Esophagus squamous epithelium (tissue), 5 donors: ENCODE results near the gene CAMTA1. TPM values are rescaled to one million over a fixed set of nuclear protein-coding genes. Genes with fewer than 3 reads are reported as not detected.

ENCODE experiments used
- DNase-seq: peaks from one replicate; lab custom pipeline; 2025; lab: John Stamatoyannopoulos, UW
- H3K27ac ChIP-seq, 4 donors: fragments of 200-600 bp; sonication (generic); one replicate each; pipeline ENCODE4 v1.5.1; 2016 to 2019; ENCODE audit warnings: mild to moderate bottlenecking in 1 of 4
- H3K27me3 ChIP-seq, 4 donors: fragments of 200-600 bp; sonication (generic); 1 replicate in 3 of 4; 2 replicates in 1 of 4; pipeline versions ENCODE4 v1.5.1 to v1.6.0; 2017 to 2021; ENCODE audit warnings: antibody characterized with exemption in 1 of 4
- H3K36me3 ChIP-seq, 3 donors: fragments of 200-600 bp; sonication (generic); one replicate each; pipeline ENCODE4 v1.5.1; 2016 to 2019
- H3K4me1 ChIP-seq, 3 donors: fragments of 200-600 bp; sonication (generic); one replicate each; pipeline ENCODE4 v1.5.1; 2017 to 2019
- H3K4me3 ChIP-seq, 4 donors: fragments of 200-600 bp; sonication (generic); 1 replicate in 3 of 4; 2 replicates in 1 of 4; pipeline ENCODE4 v1.5.1; 2016 to 2019; ENCODE audit warnings: mild to moderate bottlenecking in 2 of 4, moderate library complexity in 1 of 4
- H3K9me3 ChIP-seq, 3 donors: fragments of 200-600 bp; sonication (generic); one replicate each; pipeline ENCODE4 v1.5.1; 2016 to 2019
- POLR2A ChIP-seq, 4 donors: fragments of 450-650 bp; IDR thresholded peaks; one replicate each; pipeline ENCODE4 v1.6.1; 2017; ENCODE audit warnings: antibody characterized with exemption in 4 of 4, mild to moderate bottlenecking in 4 of 4, moderate library complexity in 3 of 4
- WGBS, 2 donors: methylation state at CpG; one replicate each; pipeline ENCODE4 v1.1.5; 2018; 5-methylcytosine and 5-hydroxymethylcytosine counted together
- intact Hi-C: fragments of 100-400 bp; cut with DNase I; formaldehyde crosslinking; loops from one replicate; pipeline ENCODE4 v1.15.0; 2022
- total RNA-seq, 4 donors: library from RNA; depleted of rRNA; stranded (reverse); fragments of >200 nt; gene quantifications; one replicate each; pipeline ENCODE4 v1.1.0, GENCODE V29; 2016
- TF ChIP-seq, protein P1 (sequence below), 6 experiments: fragments of 450-650 bp in 4 of 6; fragments of 200-600 bp in 2 of 6; sonication (generic) in 2 of 6; IDR thresholded peaks; one replicate each; pipeline ENCODE4 v1.5.1; 2016 to 2019; ENCODE audit warnings: antibody characterized with exemption in 6 of 6, mild to moderate bottlenecking in 4 of 6, moderate library complexity in 4 of 6
- donor health status: DM: yes; HTN: yes; CAD: no.

The CAMTA1 gene
- total RNA-seq, 4 donors from 2014 or later: 31.3 to 77.4 (median 45.9) TPM

- intact Hi-C loops: no loop called here
- H3K27ac ChIP-seq: no peak overlapping the region
- no peak for DNase-seq
- H3K36me3 ChIP-seq: no peaks in the 10 kb centered on the region
- H3K4me3 ChIP-seq: no peak overlapping the region
- WGBS, 2 donors: 79 to 90% methylated on average over 6 to 8 of the region's 10 CpGs
- no peaks in the 10 kb centered on the region for H3K4me1 ChIP-seq
- TF ChIP-seq, protein P1, sequence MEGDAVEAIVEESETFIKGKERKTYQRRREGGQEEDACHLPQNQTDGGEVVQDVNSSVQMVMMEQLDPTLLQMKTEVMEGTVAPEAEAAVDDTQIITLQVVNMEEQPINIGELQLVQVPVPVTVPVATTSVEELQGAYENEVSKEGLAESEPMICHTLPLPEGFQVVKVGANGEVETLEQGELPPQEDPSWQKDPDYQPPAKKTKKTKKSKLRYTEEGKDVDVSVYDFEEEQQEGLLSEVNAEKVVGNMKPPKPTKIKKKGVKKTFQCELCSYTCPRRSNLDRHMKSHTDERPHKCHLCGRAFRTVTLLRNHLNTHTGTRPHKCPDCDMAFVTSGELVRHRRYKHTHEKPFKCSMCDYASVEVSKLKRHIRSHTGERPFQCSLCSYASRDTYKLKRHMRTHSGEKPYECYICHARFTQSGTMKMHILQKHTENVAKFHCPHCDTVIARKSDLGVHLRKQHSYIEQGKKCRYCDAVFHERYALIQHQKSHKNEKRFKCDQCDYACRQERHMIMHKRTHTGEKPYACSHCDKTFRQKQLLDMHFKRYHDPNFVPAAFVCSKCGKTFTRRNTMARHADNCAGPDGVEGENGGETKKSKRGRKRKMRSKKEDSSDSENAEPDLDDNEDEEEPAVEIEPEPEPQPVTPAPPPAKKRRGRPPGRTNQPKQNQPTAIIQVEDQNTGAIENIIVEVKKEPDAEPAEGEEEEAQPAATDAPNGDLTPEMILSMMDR (IDR thresholded peaks at IDR 0.05): no peak
- no peak for TF ChIP-seq POLR2A (IDR thresholded peaks at IDR 0.05)
- peaks cover 0 to 28% (median 0%) of the 10 kb centered on the region in 4 donors for H3K27me3 ChIP-seq
- H3K9me3 ChIP-seq: no peaks in the 10 kb centered on the region
Observed at GRCh38 chr1:7558481-7558880, 773.2 kb downstream of the CAMTA1 start.

- intact Hi-C loops: no loop called here
- Histone ChIP-seq H3K27ac (no peak overlapping the region), H3K27me3 (peaks cover 0 to 28% (median 0%) of the 10 kb centered on the region in 4 donors), H3K36me3 (no peaks in the 10 kb centered on the region), H3K9me3 (no peaks in the 10 kb centered on the region), H3K4me1 (no peaks in the 10 kb centered on the region), H3K4me3 (no peak overlapping the region)
- WGBS, 2 donors: 72 to 75% methylated on average over 4 to 15 of the region's 24 CpGs
- DNase-seq: no peak
- no peak for TF ChIP-seq POLR2A (IDR thresholded peaks at IDR 0.05)
- TF ChIP-seq, protein P1 (IDR thresholded peaks at IDR 0.05): no peak
Observed at GRCh38 chr1:7558921-7559869, 773.9 kb downstream of the CAMTA1 start.

DNA sequence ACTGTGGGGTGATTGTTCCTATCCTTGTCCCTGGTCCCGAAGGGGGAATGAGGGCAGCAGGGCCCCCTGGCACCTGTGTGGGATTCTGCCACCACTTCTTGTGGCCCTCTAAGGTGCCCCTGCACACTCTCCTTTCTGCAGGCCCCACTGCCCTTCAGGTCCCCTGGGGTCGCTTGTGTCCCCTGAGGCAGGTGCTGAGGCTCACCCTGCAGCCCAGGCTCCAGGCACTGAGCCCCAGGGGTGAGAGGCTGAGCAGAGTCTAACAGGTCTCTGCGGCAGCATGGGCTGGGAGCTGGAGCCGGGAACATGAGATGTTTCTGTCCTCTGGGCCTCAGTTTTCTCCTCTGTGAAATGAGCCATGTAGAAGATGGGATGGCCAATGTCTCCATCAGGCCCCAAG, 774.9 kb downstream of the CAMTA1 start:
- intact Hi-C loops: no loop called here
- no peak overlapping the region for H3K4me3 ChIP-seq
- no peak for TF ChIP-seq POLR2A (IDR thresholded peaks at IDR 0.05)
- TF ChIP-seq, protein P1 (IDR thresholded peaks at IDR 0.05): no peak
- 80% methylated on average over 1 of the region's 4 CpGs; no CpG with 5 or more reads in 1 of the 2 donors for WGBS, 2 donors
- H3K27ac ChIP-seq: no peak overlapping the region
- peaks cover 0 to 28% (median 0%) of the 10 kb centered on the region in 4 donors for H3K27me3 ChIP-seq
- H3K4me1 ChIP-seq: no peaks in the 10 kb centered on the region
- H3K9me3 ChIP-seq: no peaks in the 10 kb centered on the region
- DNase-seq: no peak
- no peaks in the 10 kb centered on the region for H3K36me3 ChIP-seq

GRCh38 chr1:7560601-7561181, 775.4 kb downstream of the CAMTA1 start:
- Histone ChIP-seq H3K27me3 (peaks cover 0 to 23% (median 0%) of the 10 kb centered on the region in 4 donors), H3K4me1 (no peaks in the 10 kb centered on the region), H3K9me3 (no peaks in the 10 kb centered on the region), H3K36me3 (no peaks in the 10 kb centered on the region), H3K27ac (no peak overlapping the region), H3K4me3 (no peak overlapping the region)
- WGBS, 2 donors: 82 to 87% methylated on average over 8 to 9 of the region's 15 CpGs
- intact Hi-C loops: no loop called here
- TF ChIP-seq, protein P1 (IDR thresholded peaks at IDR 0.05): no peak
- no peak for TF ChIP-seq POLR2A (IDR thresholded peaks at IDR 0.05)
- DNase-seq: no peak
